PC-9 (cell line): ENCODE measurements around the gene MVB12B. TPM values are rescaled to one million over a fixed set of nuclear protein-coding genes. Genes with fewer than 3 reads are reported as not detected.
"Not testable (repeated sequence)": the region's sequence is repeated elsewhere in the genome, so short reads cannot be mapped to it uniquely, and the experiment has no call there.

Experiments
- BruUV-seq: library from RNA; stranded (reverse); fragments of 400-500 nt; replicated peaks from 2 replicates; lab custom pipeline; 2021; lab: Mats Ljungman, UMichigan
- CTCF ChIA-PET: fragments of 300-600 bp; sonication (Branson Sonifier 250); formaldehyde crosslinking; loops from one replicate; lab custom pipeline; 2022; ENCODE audit warnings: antibody characterized with exemption; lab: Charles Lee
- POLR2A ChIA-PET: fragments of 300-600 bp; sonication (Branson Sonifier 250); formaldehyde crosslinking; loops from one replicate; lab custom pipeline; 2022; ENCODE audit warnings: antibody characterized with exemption; ENCODE audit not compliant: unreplicated experiment; lab: Charles Lee
- DNase-seq, 2 experiments: peaks; one replicate each; pipeline versions ENCODE4 v3.0.0 to v3.0.0-alpha.2; 2015 to 2022; ENCODE audit warnings: mixed read lengths in 1 of 2
- H2AFZ ChIP-seq: fragments of 200-600 bp; sonication (generic); 2 replicates; pipeline ENCODE4 v1.8.1; 2017; ENCODE audit warnings: antibody characterized with exemption
- H3F3A ChIP-seq: fragments of 200-600 bp; sonication (generic); 2 replicates; pipeline ENCODE4 v1.8.1; 2017; ENCODE audit warnings: antibody characterized with exemption, mild to moderate bottlenecking, low read depth; ENCODE audit not compliant: insufficient read depth
- H3K27ac ChIP-seq: fragments of 200-600 bp; sonication (generic); 2 replicates; pipeline ENCODE4 v1.6.1; 2016; ENCODE audit warnings: mixed run types
- H3K27me3 ChIP-seq: fragments of 200-600 bp; sonication (generic); 2 replicates; pipeline ENCODE4 v1.6.1; 2016; ENCODE audit warnings: low read depth, mixed run types; ENCODE audit not compliant: insufficient read depth
- H3K36me3 ChIP-seq: fragments of 200-600 bp; sonication (generic); 2 replicates; pipeline ENCODE4 v1.6.1; 2016; ENCODE audit warnings: low read depth, mixed run types
- H3K4me1 ChIP-seq: fragments of 200-600 bp; sonication (generic); replicated peaks from 2 replicates; pipeline ENCODE4 v1.6.1; 2016; ENCODE audit warnings: mixed run types; ENCODE audit not compliant: insufficient read depth
- H3K4me2 ChIP-seq: fragments of 200-600 bp; sonication (generic); 2 replicates; pipeline ENCODE4 v1.6.1; 2017; ENCODE audit warnings: mixed run types
- H3K4me3 ChIP-seq: fragments of 200-600 bp; sonication (generic); 2 replicates; pipeline ENCODE4 v1.6.1; 2016; ENCODE audit warnings: mixed run types
- H3K79me2 ChIP-seq: fragments of 200-600 bp; sonication (generic); 2 replicates; pipeline ENCODE4 v1.6.1; 2017; ENCODE audit warnings: low read depth, mixed run types
- H3K9me2 ChIP-seq: fragments of 200-600 bp; sonication (generic); 2 replicates; pipeline ENCODE4 v1.8.1; 2017; ENCODE audit warnings: mild to moderate bottlenecking; ENCODE audit not compliant: insufficient read depth
- H3K9me3 ChIP-seq: fragments of 200-600 bp; sonication (generic); 2 replicates; pipeline ENCODE4 v1.8.1; 2016; ENCODE audit warnings: low read depth; ENCODE audit not compliant: insufficient read depth
- H4K20me1 ChIP-seq: fragments of 200-600 bp; sonication (generic); 2 replicates; pipeline ENCODE4 v1.8.1; 2017; ENCODE audit not compliant: insufficient read depth
- CTCF ChIP-seq: fragments of 200-600 bp; sonication (generic); conservative IDR thresholded peaks from 2 replicates; pipeline ENCODE4 v1.6.1; 2017; ENCODE audit warnings: mixed run types, antibody characterized with exemption, mild to moderate bottlenecking, moderate library complexity
- EZH2 ChIP-seq: fragments of 200-600 bp; sonication (generic); IDR thresholded peaks from 2 replicates; pipeline ENCODE4 v1.8.0; 2017; ENCODE audit warnings: antibody characterized with exemption, low read depth
- intact Hi-C: fragments of 100-400 bp; cut with micrococcal nuclease; formaldehyde crosslinking; loops from one replicate; pipeline ENCODE4 v1.10.0; 2022; ENCODE audit not compliant: unreplicated experiment
- total RNA-seq: library from RNA; stranded (reverse); gene quantifications from 2 replicates; pipeline ENCODE4 v1.2.3, GENCODE V29; 2021

MVB12B gene
- total RNA-seq, 1 experiment from 2014 or later = 8.8 TPM

- H3K36me3 ChIP-seq = no peaks in the 10 kb centered on the region
- H3K27me3 ChIP-seq = peaks cover 45% of the 10 kb centered on the region
- no peak overlapping the region for H3K4me2 ChIP-seq
- no peak overlapping the region for H2AFZ ChIP-seq
- H4K20me1 ChIP-seq = no peaks in the 10 kb centered on the region
- no peak overlapping the region for H3K27ac ChIP-seq
- DNase-seq = no peak
- H3K79me2 ChIP-seq = no peaks in the 10 kb centered on the region
- ChIA-PET POLR2A (no interaction called here), CTCF (no interaction called here)
- TF ChIP-seq CTCF (no peak), EZH2 (no peak)
- no peak overlapping the region for H3K4me3 ChIP-seq
- H3K4me1 ChIP-seq = no peaks in the 10 kb centered on the region
- H3K9me2 ChIP-seq = no peaks in the 10 kb centered on the region
- no peaks in the 10 kb centered on the region for H3F3A ChIP-seq
- no TSS peak for BruUV-seq
- intact Hi-C loops = no loop called here
- no peaks in the 10 kb centered on the region for H3K9me3 ChIP-seq
These were observed 210.3 kb downstream of the MVB12B start for GRCh38 chr9:126536841-126537465.

- Histone ChIP-seq H3K36me3 (no peaks in the 10 kb centered on the region), H3K27ac (no peak overlapping the region), H2AFZ (no peak overlapping the region), H3K9me2 (no peaks in the 10 kb centered on the region), H3K4me3 (no peak overlapping the region), H3K4me2 (no peak overlapping the region), H3K4me1 (no peaks in the 10 kb centered on the region), H3K9me3 (no peaks in the 10 kb centered on the region), H3F3A (no peaks in the 10 kb centered on the region), H3K79me2 (no peaks in the 10 kb centered on the region), H4K20me1 (no peaks in the 10 kb centered on the region), H3K27me3 (peaks cover 31% of the 10 kb centered on the region)
- no peak for TF ChIP-seq CTCF
- TF ChIP-seq EZH2 = no peak
- intact Hi-C loops = no loop called here
- BruUV-seq = no TSS peak
- ChIA-PET POLR2A (no interaction called here), CTCF (no interaction called here)
- DNase-seq = no peak
These were observed 211.9 kb downstream of the MVB12B start for GRCh38 chr9:126538550-126538949.

- intact Hi-C loops, H3K4me2 ChIP-seq, H3K79me2 ChIP-seq, H3K27ac ChIP-seq, DNase-seq, H2AFZ ChIP-seq, H4K20me1 ChIP-seq, POLR2A ChIA-PET, BruUV-seq, H3K36me3 ChIP-seq, H3F3A ChIP-seq, H3K9me3 ChIP-seq, H3K4me1 ChIP-seq, H3K9me2 ChIP-seq, H3K4me3 ChIP-seq: not testable (repeated sequence)
- CTCF ChIA-PET = interaction anchor here (1.0 kb wide), 1 partner anchor 17 kb away, joined by 3 read pairs; no protein-coding TSS in a partner anchor
- peaks cover 16% of the 10 kb centered on the region for H3K27me3 ChIP-seq
These were observed 213.8 kb downstream of the MVB12B start for GRCh38 chr9:126540398-126540797.

- no peaks in the 10 kb centered on the region for H3K9me2 ChIP-seq
- CTCF ChIA-PET = interaction anchor here (0.6 to 1.0 kb wide), 2 partner anchors 12 to 14 kb away, joined by 3 to 9 read pairs; no protein-coding TSS in a partner anchor
These were observed 216.9 kb downstream of the MVB12B start for GRCh38 chr9:126543490-126543889.

More at GRCh38 chr9:126543490-126543889, 216.9 kb downstream of the MVB12B start:
- TF ChIP-seq EZH2 = no peak
- TF ChIP-seq CTCF = no peak
- POLR2A ChIA-PET = no interaction called here
- H3K79me2 ChIP-seq = no peaks in the 10 kb centered on the region
- no peak overlapping the region for H3K27ac ChIP-seq
- H3K36me3 ChIP-seq = no peaks in the 10 kb centered on the region
- H3K4me1 ChIP-seq = no peaks in the 10 kb centered on the region
- no peak overlapping the region for H3K4me3 ChIP-seq
- H3K9me3 ChIP-seq = no peaks in the 10 kb centered on the region
- no peak overlapping the region for H2AFZ ChIP-seq
- H4K20me1 ChIP-seq = no peaks in the 10 kb centered on the region
- no peaks in the 10 kb centered on the region for H3F3A ChIP-seq
- no TSS peak for BruUV-seq
- peaks cover 10% of the 10 kb centered on the region; the same call in 1 of the 2 replicates for H3K27me3 ChIP-seq
- DNase-seq = no peak
- no peak overlapping the region for H3K4me2 ChIP-seq
- intact Hi-C loops = no loop called here
